ENCODE measurements around the gene B4GALT6. TPM values are rescaled to one million over a fixed set of nuclear protein-coding genes. Genes with fewer than 3 reads are reported as not detected.

B4GALT6 gene
- total and polyA plus RNA-seq, 10 of the 15 experiments (the other 5 are each of a cell fraction or from before 2014, with no cell fraction given), result 11.9 to 47.4 (median 18.0) TPM

DNA sequence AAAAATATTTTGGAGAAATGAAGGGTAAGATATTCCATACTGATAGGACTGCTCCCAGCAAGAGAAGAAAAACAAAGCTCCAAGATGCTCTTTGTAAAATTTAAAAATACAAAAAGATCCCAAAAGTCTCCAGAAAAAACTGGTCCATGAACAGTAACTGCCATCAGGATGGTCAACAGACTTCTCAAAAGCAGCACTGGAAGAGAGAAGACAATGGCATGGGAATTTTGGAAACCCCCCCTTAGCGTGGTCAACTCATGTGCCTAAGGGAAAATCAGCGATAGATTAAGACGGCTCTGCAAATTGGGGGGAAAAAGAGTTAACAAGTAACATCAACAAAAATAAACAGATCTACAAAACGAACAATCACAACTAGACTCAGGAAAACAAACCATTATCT is 23.6 kb downstream of the B4GALT6 start (continued):
- TF ChIP-seq, protein P1, sequence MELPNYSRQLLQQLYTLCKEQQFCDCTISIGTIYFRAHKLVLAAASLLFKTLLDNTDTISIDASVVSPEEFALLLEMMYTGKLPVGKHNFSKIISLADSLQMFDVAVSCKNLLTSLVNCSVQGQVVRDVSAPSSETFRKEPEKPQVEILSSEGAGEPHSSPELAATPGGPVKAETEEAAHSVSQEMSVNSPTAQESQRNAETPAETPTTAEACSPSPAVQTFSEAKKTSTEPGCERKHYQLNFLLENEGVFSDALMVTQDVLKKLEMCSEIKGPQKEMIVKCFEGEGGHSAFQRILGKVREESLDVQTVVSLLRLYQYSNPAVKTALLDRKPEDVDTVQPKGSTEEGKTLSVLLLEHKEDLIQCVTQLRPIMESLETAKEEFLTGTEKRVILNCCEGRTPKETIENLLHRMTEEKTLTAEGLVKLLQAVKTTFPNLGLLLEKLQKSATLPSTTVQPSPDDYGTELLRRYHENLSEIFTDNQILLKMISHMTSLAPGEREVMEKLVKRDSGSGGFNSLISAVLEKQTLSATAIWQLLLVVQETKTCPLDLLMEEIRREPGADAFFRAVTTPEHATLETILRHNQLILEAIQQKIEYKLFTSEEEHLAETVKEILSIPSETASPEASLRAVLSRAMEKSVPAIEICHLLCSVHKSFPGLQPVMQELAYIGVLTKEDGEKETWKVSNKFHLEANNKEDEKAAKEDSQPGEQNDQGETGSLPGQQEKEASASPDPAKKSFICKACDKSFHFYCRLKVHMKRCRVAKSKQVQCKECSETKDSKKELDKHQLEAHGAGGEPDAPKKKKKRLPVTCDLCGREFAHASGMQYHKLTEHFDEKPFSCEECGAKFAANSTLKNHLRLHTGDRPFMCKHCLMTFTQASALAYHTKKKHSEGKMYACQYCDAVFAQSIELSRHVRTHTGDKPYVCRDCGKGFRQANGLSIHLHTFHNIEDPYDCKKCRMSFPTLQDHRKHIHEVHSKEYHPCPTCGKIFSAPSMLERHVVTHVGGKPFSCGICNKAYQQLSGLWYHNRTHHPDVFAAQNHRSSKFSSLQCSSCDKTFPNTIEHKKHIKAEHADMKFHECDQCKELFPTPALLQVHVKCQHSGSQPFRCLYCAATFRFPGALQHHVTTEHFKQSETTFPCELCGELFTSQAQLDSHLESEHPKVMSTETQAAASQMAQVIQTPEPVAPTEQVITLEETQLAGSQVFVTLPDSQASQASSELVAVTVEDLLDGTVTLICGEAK (IDR thresholded peaks at IDR 0.05; ENCODE audit: borderline replicate concordance), result no peak

DNA sequence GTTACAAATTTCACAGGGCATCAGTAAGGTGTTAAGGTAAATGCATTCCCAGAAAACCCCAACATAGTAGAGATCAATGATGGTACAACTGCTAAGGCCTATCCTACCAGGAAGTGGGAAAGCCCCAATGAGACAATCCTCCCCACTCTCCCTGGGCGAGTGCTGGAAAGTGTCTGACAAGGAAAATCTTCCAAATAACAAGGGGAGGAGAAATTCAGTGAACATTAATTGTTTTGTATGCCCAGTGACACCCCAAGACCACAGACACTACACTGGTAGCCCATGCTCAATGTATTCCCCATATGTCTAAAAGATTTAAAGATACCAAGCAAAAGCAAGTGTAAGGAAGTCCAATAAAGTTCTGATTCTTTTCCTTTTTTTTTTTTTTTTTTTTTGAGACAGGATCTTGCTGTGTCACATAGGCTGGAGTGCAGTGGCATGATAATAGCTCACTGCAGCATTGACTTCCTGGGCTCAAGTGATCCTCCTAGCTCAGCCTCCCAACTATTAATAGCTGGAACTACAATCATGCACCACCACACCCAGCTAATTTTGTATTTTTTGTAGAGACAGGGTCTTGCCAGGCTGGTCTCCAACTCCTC is 24.7 kb downstream of the B4GALT6 start:
- peak overlapping the region; percentile 56 for H3K4me3 ChIP-seq
- BruUV-seq (replicated peaks), result no TSS peak
- no peaks in the 10 kb centered on the region for H4K20me1 ChIP-seq (ENCODE audit: control insufficient read depth, insufficient read depth)
- FAIRE-seq (no peak), ATAC-seq (no peak), DNase-seq (ENCODE audit: low read depth, low spot score) (no peak)
- peaks cover 32% of the 10 kb centered on the region for H3K4me1 ChIP-seq (ENCODE audit: control insufficient read depth, insufficient read depth, low read length)
- ChIA-PET POLR2A (interaction anchor here (0.6 to 7.3 kb wide), 9 partner anchors 8 to 182 kb away, joined by 3 to 64 read pairs (median 5); no protein-coding TSS in a partner anchor), SMC1A (ENCODE audit: uncharacterized antibody, unreplicated experiment) (interaction anchor here (0.9 to 8.5 kb wide), 11 partner anchors 10 to 103 kb away, joined by 3 to 169 read pairs (median 11); partner anchors contain the start of gene B4GALT6), RAD21 (ENCODE audit: unreplicated experiment) (interaction anchor here (0.6 to 4.7 kb wide), 13 partner anchors 11 to 402 kb away, joined by 3 to 102 read pairs (median 5); partner anchors contain the start of genes B4GALT6 and TRAPPC8), CTCF (interaction anchor here (0.7 to 3.0 kb wide), 8 partner anchors 12 to 99 kb away, joined by 3 to 38 read pairs (median 6); no protein-coding TSS in a partner anchor)
- 44% methylated on average over 1 of the region's 1 CpG for WGBS (ENCODE audit: insufficient coverage, insufficient replicate concordance, low lambda C conversion rate, missing lambda C conversion rate)
- intact Hi-C loops (cut with micrococcal nuclease; ENCODE audit: unreplicated experiment) (loop anchor here (1.0 to 10.0 kb wide), 4 partner anchors 14 to 395 kb away; partner anchors contain the start of gene DSG2), in situ Hi-C loops (cut with MboI) (no loop called here)
- H3K36me3 ChIP-seq (ENCODE audit: control insufficient read depth in 2 of 2, insufficient read depth in 2 of 2, low read length in 1 of 2), result peaks cover 1 to 6% of the 10 kb centered on the region in 2 experiments; a peak in 3 of 4 replicates
- peaks cover 8% of the 10 kb centered on the region for H3K9me3 ChIP-seq (replicated peaks; ENCODE audit: control insufficient read depth, insufficient read depth, low read length)
- peak overlapping the region; percentile 98 for H3K27ac ChIP-seq (ENCODE audit: control insufficient read depth, insufficient read depth)
- H3K27me3 ChIP-seq (replicated peaks in 1 of 2; ENCODE audit: control insufficient read depth in 2 of 2, insufficient read depth in 2 of 2, low read length in 1 of 2), result no peaks in the 10 kb centered on the region
- TF ChIP-seq ZZZ3 (IDR thresholded peaks at IDR 0.05; ENCODE audit: control insufficient read depth, insufficient read length, low read depth) (no peak), ZNF384 (IDR thresholded peaks at IDR 0.05; ENCODE audit: borderline replicate concordance, low read depth, low read length) (no peak), ZNF207 (IDR thresholded peaks at IDR 0.05; ENCODE audit: borderline replicate concordance) (no peak)
- peak overlapping the region; percentile 79 for H3K4me2 ChIP-seq (ENCODE audit: control insufficient read depth, insufficient read depth)
- peak overlapping the region; percentile 62 for H3K9ac ChIP-seq (ENCODE audit: control insufficient read depth, insufficient read depth, low read length)
- H2AFZ ChIP-seq (ENCODE audit: control insufficient read depth, low read depth, low read length), result peak overlapping the region; percentile 20
- peaks cover 22% of the 10 kb centered on the region for H3K79me2 ChIP-seq (ENCODE audit: control insufficient read depth, insufficient read depth, low read length)
